SIG-M5 treated with dmso at 0.1 percent for 504 hours (cell line): ENCODE results near the gene SERPINB8.
"Not testable (repeated sequence)": the region's sequence is repeated elsewhere in the genome, so short reads cannot be mapped to it uniquely, and the experiment has no call there.

Source experiments
- DNase-seq: peaks from one replicate; lab custom pipeline; 2025; ENCODE audit not compliant: unreplicated experiment; lab: John Stamatoyannopoulos, UW

SERPINB8 gene, protein sequence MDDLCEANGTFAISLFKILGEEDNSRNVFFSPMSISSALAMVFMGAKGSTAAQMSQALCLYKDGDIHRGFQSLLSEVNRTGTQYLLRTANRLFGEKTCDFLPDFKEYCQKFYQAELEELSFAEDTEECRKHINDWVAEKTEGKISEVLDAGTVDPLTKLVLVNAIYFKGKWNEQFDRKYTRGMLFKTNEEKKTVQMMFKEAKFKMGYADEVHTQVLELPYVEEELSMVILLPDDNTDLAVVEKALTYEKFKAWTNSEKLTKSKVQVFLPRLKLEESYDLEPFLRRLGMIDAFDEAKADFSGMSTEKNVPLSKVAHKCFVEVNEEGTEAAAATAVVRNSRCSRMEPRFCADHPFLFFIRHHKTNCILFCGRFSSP

DNA sequence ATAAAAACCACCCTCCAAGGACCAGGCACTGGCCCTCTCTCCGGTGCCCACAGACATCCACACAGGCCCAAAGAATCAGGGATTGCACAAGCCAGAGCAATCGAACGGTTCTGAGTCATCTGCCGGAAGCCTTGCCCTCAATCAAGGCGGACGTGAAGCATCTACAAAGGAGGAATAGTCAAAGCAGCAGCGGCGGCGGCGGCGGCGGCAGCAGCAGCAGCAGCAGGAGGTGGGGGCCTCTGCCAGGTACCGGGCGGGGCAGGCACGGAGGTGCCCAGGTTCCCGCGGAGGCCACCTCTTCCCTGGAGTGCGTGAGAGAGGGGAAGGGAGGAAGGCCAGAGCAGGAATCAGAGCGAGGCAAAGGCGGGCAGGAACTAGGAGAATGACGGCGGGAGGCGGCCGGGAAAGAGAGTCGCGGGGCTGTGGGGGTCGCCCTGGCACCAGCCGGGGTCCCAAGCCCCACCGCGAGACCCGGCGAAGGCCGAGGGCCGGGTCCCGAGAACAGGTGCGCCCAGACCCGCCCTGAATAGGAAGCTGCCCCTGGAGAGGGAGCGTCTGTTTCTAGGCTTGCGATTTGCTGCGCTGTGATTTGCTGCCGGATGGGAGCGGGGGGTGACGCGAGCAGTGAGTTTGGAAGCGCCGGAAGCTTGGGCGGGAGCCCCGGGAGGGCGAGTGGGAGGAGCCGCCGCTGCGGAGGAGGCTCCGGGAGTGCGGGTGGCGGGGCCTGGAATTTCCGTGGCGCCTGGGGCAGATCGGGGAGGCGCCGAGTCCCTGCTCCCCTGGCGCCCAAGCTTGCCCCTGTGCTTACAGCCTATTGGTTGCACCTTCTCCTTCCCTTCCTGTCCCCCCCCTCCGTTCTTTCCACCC lies at the start of gene SERPINB8:
SERPINB8 (plus strand) TSS at position 140 of the 867 bp plus-strand sequence. CDS start 8,228 bp downstream, outside the sequence.
- peak; percentile 91 for DNase-seq

DNA sequence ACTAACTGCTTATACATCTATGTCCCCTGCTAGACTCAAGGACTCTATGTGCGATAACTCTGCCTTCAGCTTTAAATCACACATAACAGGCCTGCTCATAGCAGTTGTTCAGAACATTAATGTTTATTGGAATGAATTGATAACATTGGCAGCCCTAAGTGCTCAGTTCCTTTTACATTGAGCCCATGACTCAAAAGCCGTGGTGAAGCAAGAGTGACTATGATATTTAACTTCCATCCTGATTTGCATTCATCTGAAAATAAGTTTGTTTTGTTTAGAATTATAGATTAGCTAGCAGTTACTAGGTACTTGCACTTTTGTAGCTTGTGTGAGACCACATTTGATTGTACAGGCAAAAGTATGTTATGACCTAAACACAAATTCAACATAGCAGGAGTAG lies 47.8 kb upstream of the SERPINB8 start:
- no peak for DNase-seq

DNA sequence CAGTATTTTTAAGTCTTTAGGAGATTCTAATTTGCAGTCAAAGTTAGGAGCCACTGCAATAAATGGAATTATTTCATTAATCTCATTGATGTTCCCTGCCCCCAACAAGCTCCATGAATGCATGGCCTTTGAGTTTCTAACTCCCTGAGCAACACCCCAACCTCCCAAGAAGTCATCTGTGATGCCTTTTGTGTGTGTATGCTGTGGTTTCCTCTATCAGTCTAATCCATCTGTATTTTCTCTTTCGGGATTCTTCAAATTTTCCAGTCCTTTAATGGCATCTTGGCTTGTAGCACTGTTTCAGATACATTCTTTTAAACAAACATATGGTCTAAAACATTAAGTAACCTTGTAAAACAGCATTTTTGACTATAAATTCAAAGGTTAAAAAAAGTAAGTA lies 45.3 kb upstream of the SERPINB8 start:
- no peak for DNase-seq

DNA sequence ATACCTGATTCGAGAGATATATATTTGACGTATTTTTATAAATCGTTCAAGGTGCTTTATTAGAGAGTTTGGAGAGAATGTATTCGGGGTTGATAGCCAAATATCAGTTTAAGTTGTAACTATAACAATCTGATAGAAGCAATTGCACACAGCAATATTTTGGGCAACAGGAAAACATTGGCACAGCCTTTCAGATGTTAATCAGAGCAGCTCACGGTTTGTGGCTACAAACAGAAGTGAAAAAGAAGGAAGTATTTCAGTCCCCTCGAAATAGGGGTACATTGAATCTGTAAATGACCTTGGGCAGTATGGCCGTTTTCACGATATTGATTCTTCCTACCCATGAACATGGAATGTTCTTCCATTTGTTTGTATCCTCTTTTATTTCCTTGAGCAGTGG lies 41.5 kb upstream of the SERPINB8 start:
- peak; percentile 81 for DNase-seq

DNA sequence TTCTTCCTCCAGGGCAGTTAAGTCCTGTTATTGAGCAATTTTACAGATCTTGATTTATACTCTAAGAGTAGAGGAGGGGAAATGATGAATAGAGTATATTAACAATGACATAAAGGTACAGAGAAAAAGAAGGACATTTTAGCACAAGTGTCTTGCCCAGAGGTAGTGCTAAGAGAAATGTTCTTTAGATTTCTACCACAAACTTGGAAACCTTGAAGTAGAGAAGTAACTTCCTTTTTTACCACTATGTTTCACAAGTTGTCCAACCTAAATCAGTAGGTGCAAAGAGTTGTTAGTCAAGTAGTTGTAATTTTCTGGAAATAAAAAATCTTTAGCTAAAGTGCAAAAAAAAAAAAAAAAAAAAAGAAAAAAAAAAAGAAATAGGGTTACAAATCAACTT lies 40.5 kb upstream of the SERPINB8 start:
- peak; percentile 17 for DNase-seq

DNA sequence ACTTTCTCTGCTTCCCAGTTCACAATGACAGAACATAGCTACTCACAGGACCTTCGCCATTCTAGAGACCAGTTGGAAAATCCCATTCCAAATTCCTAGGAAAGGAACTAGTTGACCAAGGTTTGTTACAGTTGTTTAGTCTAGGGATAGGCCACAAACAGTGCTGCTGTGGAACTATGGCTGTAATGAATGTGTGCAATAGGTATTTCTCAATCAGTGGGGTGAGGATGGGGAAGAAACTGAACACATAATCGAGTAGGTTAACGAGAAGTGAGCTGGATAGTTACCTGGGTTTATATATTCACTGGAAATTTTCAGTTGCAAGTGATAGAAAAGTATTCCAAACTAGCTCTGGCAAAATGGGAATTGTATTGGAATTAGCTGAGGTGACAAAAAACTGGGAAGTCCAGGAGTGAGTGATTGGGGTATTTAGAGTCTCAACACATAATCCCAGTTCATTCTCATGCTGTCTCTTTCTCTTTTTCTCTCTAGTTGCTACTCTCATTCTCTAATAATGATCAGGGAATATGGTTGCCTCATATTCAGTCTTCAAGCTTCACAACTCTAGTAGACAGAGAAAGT lies 39.0 kb upstream of the SERPINB8 start:
- DNase-seq = peak; percentile 58

DNA sequence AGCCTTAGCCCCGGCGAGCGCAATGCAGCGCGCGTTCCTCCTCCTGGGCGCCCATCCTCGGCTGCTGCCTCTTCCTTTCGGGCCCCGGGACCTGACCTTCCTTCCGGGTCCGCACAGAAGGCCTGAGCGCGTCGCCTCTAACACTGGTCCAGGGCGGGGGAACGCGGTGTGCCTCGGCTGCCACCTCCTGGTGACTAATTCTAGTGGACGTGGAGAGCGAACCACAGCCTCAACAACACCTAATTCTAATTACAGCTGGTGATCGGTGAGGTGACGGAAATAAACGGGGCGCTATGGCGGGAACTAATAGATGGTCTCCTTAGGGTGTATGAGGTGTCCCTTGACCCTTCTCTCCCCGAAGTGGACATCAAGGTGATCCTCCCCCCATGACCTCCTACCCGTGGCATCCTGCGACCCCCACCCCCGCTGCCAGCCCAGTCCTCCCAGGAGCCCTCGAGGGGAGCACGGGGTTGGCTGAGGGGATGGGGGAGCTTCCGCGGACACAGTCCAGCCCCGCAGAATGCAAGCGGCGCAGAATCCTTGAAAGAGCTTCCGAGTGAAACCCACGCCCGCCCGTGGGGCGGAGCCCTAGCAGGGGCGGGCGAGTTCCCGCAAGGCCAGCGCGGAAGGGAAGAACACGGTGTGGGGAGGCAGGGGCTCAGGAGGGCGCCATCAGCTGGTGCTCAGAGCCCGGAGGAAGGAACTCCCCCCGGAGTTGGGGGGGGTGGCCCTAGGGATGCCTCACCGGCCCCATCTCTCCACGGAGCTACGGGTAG lies 33.5 kb upstream of the SERPINB8 start:
- peak; percentile 86 for DNase-seq

DNA sequence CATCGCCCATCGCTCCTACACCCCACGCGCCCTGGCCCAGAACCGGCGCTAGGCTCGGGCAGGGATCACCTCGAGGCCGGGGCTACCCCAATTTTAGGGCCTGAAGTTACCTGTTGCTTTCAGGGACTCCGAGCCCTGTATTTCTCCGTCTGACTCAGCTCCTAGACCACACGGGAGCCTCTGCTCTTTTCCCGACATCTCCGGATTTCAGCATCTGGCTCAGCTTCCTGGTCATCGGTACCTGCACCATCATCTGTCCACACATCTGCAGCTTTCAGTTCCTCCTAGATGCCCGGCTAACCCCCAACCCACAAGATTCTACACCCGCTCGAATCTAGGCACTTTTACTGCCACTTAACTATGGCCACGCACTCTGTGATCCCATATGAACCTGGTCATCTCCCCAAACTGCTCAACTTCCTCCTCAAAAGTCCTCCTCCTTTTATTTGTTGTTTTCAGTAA lies 32.9 kb upstream of the SERPINB8 start:
- DNase-seq = no peak

DNA sequence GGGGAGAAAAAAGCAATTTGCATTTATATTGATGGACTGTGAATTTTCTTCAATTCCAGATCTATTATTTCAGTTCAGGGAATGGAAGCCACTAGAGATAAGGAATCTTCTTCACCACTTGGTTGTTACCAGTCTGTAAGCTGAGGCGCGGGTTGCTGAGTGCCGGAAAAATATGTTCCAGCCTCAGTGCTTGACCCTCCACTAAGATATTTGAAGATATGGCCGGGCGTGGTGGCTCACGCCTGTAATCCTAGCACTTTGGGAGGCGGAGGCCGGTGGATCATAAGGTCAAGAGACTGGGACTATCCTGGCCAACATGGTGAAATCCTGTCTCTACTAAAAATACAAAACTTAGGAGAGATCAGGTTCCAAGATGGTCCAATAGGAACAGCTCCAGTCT lies 29.9 kb upstream of the SERPINB8 start:
- DNase-seq = no peak

DNA sequence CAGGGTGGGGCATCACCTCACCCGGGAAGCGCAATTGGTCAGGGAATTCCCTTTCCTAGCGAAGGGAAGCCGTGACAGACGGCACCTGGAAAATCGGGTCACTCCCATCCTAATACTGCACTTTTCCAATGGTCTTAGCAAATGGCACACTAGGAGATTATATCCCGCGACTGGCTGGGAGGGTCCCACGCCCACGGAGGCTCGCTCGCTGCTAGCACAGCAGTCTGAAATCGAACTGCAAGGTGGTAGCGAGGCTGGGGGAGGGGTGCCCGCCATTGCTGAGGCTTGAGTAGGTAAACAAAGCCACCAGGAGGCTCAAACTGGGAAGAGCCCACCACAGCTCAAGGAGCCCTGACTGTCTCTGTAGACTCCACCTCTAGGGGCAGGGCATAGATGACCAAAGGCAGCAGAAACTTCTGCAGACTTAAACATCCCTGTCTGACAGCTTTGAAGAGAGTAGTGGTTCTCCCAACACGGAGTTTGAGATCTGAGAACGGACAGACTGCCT lies 29.3 kb upstream of the SERPINB8 start:
- DNase-seq = not testable (repeated sequence)

DNA sequence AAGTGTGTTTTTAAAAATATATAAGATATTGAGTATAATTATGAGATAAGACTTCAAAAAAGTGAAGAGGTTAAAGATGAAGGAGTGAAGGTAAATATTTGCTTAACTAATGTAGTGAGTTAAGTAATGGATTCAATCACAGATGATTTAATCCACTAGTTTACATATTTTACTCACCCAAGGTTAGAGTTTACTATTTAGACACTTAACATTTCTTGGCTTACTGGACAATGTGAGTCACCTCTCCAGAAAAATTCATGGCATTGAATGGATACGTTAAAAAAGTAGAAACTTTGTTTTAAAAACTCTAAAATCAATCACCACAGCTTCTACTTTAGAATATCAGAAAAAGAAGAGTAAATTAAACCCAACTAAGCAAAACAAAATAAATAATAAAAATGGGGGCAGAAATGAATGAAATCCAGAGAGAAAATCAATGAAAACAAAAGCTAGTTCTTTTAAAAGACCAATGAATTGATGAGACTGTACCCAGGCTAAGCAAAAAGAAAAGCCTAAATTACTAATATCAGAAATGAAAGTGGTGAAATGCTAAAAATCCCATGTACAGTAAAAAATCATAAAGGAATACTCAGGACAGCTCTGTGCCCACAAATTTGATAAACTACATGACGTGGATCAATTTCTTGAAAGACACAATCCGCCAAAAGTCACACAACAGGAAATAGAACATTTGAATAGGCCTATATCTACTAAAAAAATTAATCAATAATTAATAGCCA lies 22.7 kb upstream of the SERPINB8 start:
- no peak for DNase-seq

DNA sequence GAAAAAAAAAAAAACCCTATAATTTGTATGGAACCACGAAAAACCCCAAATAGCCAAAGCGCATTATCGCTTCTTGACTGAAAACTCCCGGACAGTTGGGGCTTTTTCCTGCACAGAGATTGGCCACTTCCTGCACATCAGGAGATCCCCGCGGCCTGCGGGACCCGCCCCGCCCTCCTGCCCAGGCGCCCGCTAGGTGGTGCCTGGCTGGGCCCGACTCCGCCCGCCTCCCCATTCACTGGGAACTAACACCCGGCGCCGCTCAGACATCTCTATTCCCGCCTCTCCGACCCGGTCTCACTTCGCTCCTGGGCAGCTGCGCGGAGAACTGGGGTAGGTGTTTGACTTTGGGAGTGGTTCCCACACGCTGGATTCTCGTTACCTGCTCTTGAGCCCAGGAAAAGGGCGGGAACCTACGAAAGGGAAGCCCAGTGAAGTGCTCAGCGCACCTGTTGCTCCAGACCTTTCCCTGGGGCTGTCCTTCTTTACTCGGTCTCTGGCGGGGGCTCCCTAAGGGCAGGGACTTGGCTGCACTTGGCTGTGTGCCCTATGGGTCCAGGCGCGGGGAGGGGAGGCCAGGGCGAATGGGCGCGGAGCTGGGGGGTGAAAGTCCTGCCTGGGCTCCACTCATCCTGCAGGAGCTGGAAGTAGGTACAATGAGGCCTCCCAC lies 20.7 kb upstream of the SERPINB8 start, which contains the start of gene HMSD:
HMSD (plus strand) TSS at position 234 of the 670 bp plus-strand sequence. CDS start 4,155 bp downstream, outside the sequence.
- no peak for DNase-seq

DNA sequence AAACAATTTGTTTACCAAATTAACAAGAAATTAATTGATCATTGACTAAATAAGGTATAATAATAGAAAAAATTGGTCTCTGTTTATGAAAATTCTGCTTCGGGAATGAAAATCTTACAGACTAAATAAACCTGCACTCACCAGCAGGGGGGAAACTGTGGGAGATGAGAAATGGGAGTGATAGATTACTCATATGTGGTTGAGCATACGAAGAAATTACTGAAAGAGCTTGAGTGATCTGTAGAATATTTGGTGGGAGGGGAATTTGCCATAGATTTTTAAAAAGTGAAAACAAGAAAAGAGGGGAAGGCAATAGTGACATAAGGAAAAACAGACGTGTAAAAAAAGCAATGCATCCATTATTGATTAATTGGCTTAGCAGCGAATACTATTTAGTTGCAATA lies 18.6 kb upstream of the SERPINB8 start:
- peak; percentile 35 for DNase-seq

DNA sequence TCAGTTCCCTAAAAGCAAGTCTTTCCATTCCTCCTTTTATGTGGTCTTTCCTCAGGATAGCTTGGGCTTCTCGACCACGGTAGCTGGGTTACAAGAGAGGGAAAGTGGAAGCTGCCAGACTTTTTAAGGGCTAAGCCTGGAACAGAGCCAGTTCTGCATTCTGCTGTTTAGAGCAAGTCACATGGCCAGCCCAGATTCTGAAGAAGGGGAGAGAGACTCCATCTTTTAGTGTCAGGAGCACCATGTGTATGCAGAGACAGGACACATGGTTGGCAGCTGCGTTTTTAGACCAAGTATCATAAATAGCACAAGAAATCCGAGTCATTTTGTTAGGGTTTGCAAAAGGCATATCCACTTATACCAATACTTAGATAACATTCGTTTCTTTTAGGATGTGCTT lies 16.1 kb upstream of the SERPINB8 start:
- no peak for DNase-seq

DNA sequence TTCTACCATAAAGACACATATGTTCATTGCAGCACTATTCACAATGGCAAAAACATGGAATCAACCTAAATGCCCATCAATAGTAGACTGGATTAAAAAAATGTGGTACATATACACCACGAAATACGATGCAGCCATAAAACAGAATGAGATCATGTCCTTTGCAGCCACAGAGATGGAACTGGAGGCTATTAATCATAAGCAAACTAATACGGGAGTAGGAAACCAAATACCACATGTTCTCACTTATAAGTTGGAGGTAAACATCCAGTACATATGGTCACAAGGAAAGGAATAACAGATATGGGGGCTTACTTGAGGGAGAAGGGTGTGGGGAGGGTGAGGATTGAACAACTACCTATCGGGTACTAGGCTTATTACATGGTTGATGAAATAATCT lies 13.1 kb upstream of the SERPINB8 start:
- DNase-seq = no peak

DNA sequence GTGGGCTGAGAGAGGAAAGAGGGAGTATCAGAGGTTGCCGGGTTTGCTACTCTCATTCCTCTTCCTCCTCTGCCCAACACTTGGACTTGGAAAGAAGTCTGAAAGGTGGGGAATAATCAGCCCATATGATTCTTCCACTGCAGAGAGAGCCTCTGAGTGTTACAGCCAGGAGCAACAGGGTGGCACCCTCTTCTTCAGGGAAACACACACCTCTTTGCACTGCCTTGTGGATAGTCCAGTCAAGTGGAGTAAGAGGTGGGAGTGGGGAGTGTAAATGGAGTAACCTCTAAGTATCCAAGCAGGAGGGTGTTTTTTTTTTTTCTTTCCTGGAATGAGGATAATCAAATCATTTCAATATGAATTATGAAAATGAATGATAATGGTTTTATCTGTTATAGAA lies 9.0 kb upstream of the SERPINB8 start:
- no peak for DNase-seq

DNA sequence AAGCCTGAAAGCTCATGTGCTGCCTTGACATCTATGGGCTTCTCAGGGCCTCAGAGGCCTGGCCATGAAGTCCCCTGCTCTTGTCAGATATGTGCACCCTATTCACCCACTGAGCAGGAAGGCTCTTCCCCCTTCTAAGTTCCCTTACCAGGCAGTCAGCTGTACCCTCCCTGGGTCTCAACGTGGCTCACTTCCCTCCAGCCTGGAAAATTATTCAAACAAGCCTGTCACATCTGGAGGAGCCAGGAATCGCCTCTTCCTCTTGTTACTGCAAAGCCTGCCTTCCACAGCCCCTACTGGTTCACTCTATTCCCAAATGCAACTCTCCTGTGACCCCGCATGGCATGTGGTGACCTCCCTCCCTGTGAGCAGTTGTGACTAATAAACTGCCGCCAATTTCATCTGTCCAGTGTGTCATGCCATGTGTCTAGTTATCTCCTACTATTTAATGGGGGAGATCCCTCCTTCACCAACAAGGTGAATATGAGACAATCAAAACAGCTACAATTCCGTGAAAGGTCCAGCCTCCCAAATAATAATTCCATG lies 8.4 kb upstream of the SERPINB8 start:
- no peak for DNase-seq

DNA sequence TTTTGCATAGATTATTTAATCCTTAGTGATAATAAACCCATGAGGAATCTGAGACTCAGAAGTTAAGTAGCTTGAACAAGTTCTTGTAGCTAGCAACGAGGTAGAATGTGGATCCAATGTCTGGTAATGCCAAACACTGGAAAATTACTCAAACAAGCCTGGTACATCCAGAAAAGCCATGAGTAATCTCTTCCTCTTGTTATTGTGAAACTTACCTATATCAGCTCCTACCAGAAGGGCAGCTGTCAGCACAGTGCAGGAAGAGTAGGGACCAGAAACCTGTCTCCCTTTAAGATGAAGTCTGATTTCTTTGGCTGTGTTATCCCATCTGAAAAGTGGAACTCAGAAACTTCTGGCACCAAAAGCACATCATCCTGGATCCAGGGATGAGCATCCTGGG lies 7.7 kb upstream of the SERPINB8 start:
- DNase-seq = peak; percentile 30
